ENCODE measurements around the gene SLC22A5.

The SLC22A5 gene

DNA sequence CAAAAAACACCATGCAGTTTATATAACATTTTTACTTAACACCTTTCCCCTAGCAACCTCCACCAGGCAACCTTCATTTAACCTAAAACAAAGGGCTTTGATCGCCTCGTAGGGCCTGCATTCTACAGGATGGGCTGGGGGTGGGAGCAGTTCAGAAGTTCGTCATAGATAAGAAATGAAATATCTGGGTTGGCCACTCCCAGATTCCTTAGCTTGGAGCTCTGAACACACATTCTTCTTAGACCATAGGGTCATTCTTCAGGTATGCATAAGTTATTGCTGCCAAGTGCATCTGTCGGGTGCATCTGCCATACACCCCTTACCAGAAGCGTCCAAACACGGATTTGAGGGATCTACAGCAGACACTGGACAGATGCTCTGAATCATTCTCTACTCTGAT, 4.3 kb upstream of the SLC22A5 start:
- H3K4me3 ChIP-seq (ENCODE audit: insufficient read depth, low read depth, low read length) = no peak overlapping the region
- 89 to 100% methylated on average over 6 of the region's 6 CpGs for WGBS, 2 experiments
- H3K4me1 ChIP-seq (ENCODE audit: control insufficient read depth, insufficient read depth, low read length) = no peaks in the 10 kb centered on the region
- peaks cover 14% of the 10 kb centered on the region for H3K27me3 ChIP-seq (ENCODE audit: control insufficient read depth, insufficient read depth, low read length, poor library complexity, severe bottlenecking)
- no peak overlapping the region for H3K27ac ChIP-seq (ENCODE audit: insufficient read depth, low read depth, low read length, poor library complexity, severe bottlenecking)
- H3K36me3 ChIP-seq (ENCODE audit: control insufficient read depth, insufficient read depth, low read length) = no peaks in the 10 kb centered on the region
- H3K9me3 ChIP-seq (ENCODE audit: control insufficient read depth, low read length) = no peaks in the 10 kb centered on the region

DNA sequence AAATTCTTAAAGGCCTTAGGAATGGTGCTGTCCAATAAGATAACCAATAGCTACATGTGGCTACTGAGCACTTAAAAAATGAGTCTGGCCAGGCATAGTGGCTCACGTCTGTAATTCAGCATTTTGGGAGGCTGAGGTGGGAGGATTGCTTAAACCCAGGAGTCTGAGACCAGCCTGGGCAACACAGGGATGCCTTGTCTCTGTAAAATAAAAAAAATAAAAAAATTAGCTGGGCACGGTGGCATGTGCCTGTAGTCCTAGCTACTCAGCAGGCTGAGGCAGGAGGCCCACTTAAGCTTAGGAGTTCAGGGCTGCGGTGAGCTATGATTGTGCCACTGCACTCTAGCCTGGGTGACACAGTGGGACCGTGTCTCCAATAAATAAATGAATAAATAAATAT, 1.3 kb upstream of the SLC22A5 start:
- H3K9me3 ChIP-seq (ENCODE audit: control insufficient read depth, low read length) = no peaks in the 10 kb centered on the region
- no peak overlapping the region for H3K4me3 ChIP-seq (ENCODE audit: insufficient read depth, low read depth, low read length)
- 89 to 91% methylated on average over 3 of the region's 4 CpGs for WGBS, 2 experiments
- H3K27ac ChIP-seq (ENCODE audit: insufficient read depth, low read depth, low read length, poor library complexity, severe bottlenecking) = no peak overlapping the region
- no peaks in the 10 kb centered on the region for H3K36me3 ChIP-seq (ENCODE audit: control insufficient read depth, insufficient read depth, low read length)
- no peaks in the 10 kb centered on the region for H3K4me1 ChIP-seq (ENCODE audit: control insufficient read depth, insufficient read depth, low read length)
- H3K27me3 ChIP-seq (ENCODE audit: control insufficient read depth, insufficient read depth, low read length, poor library complexity, severe bottlenecking) = peaks cover 33% of the 10 kb centered on the region

DNA sequence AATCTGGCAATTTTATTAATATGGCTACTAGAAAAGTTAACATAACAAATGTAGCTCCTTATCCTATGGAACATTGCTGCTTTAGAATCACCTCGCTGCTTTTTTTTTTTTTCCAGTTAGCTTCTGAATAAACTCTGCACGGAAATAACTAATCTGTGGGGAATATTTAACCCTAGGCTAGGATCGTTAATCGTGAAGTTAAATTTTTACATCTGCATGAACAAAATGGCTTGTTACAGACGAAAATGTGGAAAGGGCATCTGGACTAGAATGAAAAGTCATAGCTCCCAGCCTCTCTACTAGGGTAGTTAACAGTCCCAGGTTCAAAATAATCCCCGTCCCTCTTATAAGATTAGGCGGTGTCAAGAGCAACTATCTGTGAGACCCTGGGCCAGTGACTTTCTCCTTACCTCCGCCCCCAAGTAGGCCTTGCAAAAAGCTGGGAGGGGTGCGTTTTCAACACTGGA, 470 bp upstream of the SLC22A5 start:
- no peaks in the 10 kb centered on the region for H3K9me3 ChIP-seq (ENCODE audit: control insufficient read depth, low read length)
- peak overlapping the region; percentile 59 for H3K4me3 ChIP-seq (ENCODE audit: insufficient read depth, low read depth, low read length)
- no peaks in the 10 kb centered on the region for H3K36me3 ChIP-seq (ENCODE audit: control insufficient read depth, insufficient read depth, low read length)
- H3K4me1 ChIP-seq (ENCODE audit: control insufficient read depth, insufficient read depth, low read length) = no peaks in the 10 kb centered on the region
- WGBS, 2 experiments = 34 to 36% methylated on average over 9 of the region's 9 CpGs
- peaks cover 33% of the 10 kb centered on the region for H3K27me3 ChIP-seq (ENCODE audit: control insufficient read depth, insufficient read depth, low read length, poor library complexity, severe bottlenecking)
- H3K27ac ChIP-seq (ENCODE audit: insufficient read depth, low read depth, low read length, poor library complexity, severe bottlenecking) = no peak overlapping the region

DNA sequence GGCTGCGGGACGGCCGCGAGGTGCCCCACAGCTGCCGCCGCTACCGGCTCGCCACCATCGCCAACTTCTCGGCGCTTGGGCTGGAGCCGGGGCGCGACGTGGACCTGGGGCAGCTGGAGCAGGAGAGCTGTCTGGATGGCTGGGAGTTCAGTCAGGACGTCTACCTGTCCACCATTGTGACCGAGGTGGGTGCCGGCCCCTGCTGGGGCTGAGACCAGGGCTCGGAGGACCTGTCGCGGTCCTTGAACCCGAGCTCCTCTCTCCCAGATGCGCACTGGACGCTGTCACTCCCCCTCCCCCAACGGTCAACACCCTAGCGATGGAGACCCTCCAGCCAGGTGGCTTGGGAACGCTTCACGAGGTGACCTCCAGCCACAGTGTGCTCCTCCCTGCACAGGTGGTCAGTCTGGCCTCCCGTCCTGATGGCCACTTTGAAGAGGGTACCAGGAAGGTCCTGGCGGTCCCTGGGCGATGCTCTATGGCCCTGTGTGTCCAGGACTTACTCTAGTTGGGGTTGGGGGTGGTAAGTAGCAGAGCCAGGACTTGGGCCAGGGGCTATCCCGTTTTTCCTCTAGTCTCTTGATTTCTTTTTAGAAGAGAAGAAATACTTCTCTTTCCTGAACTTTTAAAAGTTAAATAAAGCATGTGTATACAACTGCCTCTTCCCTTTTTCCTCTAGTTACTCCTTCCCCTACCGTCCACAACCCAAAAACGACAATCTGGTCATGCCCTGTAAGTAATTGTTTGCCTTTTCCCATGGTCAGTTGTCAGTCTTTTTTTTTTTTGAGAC, 866 bp downstream of the SLC22A5 start:
- H3K27ac ChIP-seq (ENCODE audit: insufficient read depth, low read depth, low read length, poor library complexity, severe bottlenecking) = no peak overlapping the region

DNA sequence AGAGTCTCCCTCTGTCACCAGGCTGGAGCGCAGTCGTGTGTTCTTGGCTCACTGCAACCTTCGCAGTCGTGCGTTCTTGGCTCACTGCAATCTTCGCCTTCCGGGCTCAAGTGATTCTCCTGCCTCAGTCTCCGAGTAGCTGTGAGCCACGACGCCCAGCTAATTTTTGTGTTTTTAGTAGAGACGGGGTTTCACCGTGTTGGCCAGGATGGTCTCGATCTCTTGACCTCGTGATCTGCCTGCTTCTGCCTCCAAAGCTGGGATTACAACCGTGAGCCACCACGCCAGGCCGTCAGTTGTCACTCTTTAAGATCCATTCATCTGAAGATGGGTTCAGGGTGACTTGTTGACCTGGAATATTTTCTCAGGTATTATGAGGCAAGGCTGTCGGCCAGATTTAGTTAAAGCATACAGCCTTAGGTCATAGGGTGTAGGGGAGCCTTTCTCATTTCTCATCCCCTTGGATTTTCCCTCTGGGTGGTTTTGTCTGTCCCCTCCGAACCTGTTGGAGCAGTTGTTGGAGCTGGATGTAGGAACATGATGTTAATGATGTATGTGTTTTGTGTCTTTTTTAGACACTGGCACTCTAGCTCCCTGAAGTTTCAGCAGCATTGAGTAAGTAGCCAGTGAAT, 1.6 kb downstream of the SLC22A5 start:
- WGBS, 2 experiments = 87 to 90% methylated on average over 19 of the region's 19 CpGs
- Histone ChIP-seq H3K9me3 (ENCODE audit: control insufficient read depth, low read length) (no peaks in the 10 kb centered on the region), H3K27ac (ENCODE audit: insufficient read depth, low read depth, low read length, poor library complexity, severe bottlenecking) (no peak overlapping the region), H3K4me3 (ENCODE audit: insufficient read depth, low read depth, low read length) (no peak overlapping the region), H3K36me3 (ENCODE audit: control insufficient read depth, insufficient read depth, low read length) (no peaks in the 10 kb centered on the region), H3K4me1 (ENCODE audit: control insufficient read depth, insufficient read depth, low read length) (no peaks in the 10 kb centered on the region), H3K27me3 (ENCODE audit: control insufficient read depth, insufficient read depth, low read length, poor library complexity, severe bottlenecking) (peaks cover 33% of the 10 kb centered on the region)

More for the DNA sequence above, 866 bp downstream of the SLC22A5 start:
- WGBS, 2 experiments = 34% methylated on average over 33 to 34 of the region's 34 CpGs
- no peaks in the 10 kb centered on the region for H3K4me1 ChIP-seq (ENCODE audit: control insufficient read depth, insufficient read depth, low read length)
- H3K27me3 ChIP-seq (ENCODE audit: control insufficient read depth, insufficient read depth, low read length, poor library complexity, severe bottlenecking) = peaks cover 33% of the 10 kb centered on the region
- no peaks in the 10 kb centered on the region for H3K36me3 ChIP-seq (ENCODE audit: control insufficient read depth, insufficient read depth, low read length)
- peak overlapping the region; percentile 59 for H3K4me3 ChIP-seq (ENCODE audit: insufficient read depth, low read depth, low read length)
- H3K9me3 ChIP-seq (ENCODE audit: control insufficient read depth, low read length) = no peaks in the 10 kb centered on the region

DNA sequence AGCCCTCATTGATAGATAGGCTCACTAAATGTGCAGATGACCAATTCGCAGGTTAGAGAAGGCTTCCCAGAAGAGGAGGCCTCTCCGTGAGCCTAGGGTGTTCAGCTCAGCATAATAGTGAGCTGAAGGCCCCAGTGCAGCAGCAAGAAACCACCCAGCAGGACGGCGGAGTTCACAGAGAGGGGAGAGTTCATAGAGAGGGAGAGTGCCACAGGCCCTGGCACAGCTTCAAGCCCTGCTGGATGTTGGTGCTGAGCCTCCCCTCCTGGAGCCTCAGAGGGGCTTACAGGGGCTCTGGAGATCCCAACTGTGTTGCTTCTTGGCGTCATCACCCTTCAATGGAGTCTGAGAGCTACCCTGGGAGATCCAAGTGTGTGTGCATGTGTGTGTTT, 2.1 kb downstream of the SLC22A5 start:
- H3K36me3 ChIP-seq (ENCODE audit: control insufficient read depth, insufficient read depth, low read length) = no peaks in the 10 kb centered on the region
- H3K9me3 ChIP-seq (ENCODE audit: control insufficient read depth, low read length) = no peaks in the 10 kb centered on the region
- 85% methylated on average over 5 of the region's 5 CpGs for WGBS, 2 experiments
- H3K4me1 ChIP-seq (ENCODE audit: control insufficient read depth, insufficient read depth, low read length) = no peaks in the 10 kb centered on the region
- H3K27ac ChIP-seq (ENCODE audit: insufficient read depth, low read depth, low read length, poor library complexity, severe bottlenecking) = no peak overlapping the region
- H3K4me3 ChIP-seq (ENCODE audit: insufficient read depth, low read depth, low read length) = no peak overlapping the region
- H3K27me3 ChIP-seq (ENCODE audit: control insufficient read depth, insufficient read depth, low read length, poor library complexity, severe bottlenecking) = peaks cover 33% of the 10 kb centered on the region

- WGBS, 2 experiments = 89 to 94% methylated on average over 2 of the region's 2 CpGs
- Histone ChIP-seq H3K4me3 (ENCODE audit: insufficient read depth, low read depth, low read length) (no peak overlapping the region), H3K36me3 (ENCODE audit: control insufficient read depth, insufficient read depth, low read length) (no peaks in the 10 kb centered on the region), H3K27ac (ENCODE audit: insufficient read depth, low read depth, low read length, poor library complexity, severe bottlenecking) (no peak overlapping the region), H3K4me1 (ENCODE audit: control insufficient read depth, insufficient read depth, low read length) (no peaks in the 10 kb centered on the region), H3K9me3 (ENCODE audit: control insufficient read depth, low read length) (no peaks in the 10 kb centered on the region), H3K27me3 (ENCODE audit: control insufficient read depth, insufficient read depth, low read length, poor library complexity, severe bottlenecking) (peaks cover 33% of the 10 kb centered on the region)
These were observed 2.6 kb downstream of the SLC22A5 start for GRCh38 chr5:132372127-132372526.

DNA sequence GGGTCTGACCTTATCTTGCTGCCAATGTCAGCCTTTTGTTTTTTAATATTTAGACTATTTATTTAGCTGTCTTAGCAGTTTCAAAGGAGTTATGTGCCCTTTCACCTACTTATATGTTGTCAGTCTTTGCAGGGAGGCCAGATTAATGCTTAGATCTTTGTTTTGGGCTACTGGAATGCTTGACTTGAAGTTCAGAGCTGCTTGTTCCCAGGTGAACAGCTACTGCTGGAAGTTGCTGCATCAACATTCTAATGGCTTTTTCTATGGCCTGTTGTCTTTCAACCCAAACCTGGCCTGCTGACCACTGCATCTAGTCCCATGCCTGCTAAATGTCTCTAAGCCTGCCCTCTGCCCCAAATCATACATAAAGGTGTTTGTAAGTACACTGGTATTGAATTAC, 3.0 kb downstream of the SLC22A5 start:
- H3K27ac ChIP-seq (ENCODE audit: insufficient read depth, low read depth, low read length, poor library complexity, severe bottlenecking) = no peak overlapping the region
- no peaks in the 10 kb centered on the region for H3K9me3 ChIP-seq (ENCODE audit: control insufficient read depth, low read length)
- peaks cover 33% of the 10 kb centered on the region for H3K27me3 ChIP-seq (ENCODE audit: control insufficient read depth, insufficient read depth, low read length, poor library complexity, severe bottlenecking)
- no peaks in the 10 kb centered on the region for H3K36me3 ChIP-seq (ENCODE audit: control insufficient read depth, insufficient read depth, low read length)
- no peak overlapping the region for H3K4me3 ChIP-seq (ENCODE audit: insufficient read depth, low read depth, low read length)
- H3K4me1 ChIP-seq (ENCODE audit: control insufficient read depth, insufficient read depth, low read length) = no peaks in the 10 kb centered on the region

DNA sequence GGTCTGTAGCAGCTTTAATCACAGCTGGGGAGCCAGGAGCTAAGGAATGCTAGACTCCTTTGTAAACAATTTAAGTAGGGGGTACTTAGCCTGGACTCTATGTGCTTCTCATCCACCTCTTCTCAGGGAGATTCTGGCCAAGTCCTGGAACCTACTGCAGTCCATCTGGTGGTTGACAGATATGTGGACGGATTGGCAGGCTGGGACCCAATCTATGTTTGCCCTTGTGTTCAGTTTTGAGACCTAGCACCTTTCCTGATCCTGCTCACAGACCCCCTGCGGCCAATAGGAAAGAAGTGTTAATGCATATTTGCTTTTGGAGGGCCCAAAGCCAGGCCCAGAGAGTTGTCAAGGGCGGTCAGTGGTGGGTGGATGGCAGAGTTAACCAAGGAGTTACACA, 6.4 kb downstream of the SLC22A5 start:
- no peak overlapping the region for H3K4me3 ChIP-seq (ENCODE audit: insufficient read depth, low read depth, low read length)
- H3K36me3 ChIP-seq (ENCODE audit: control insufficient read depth, insufficient read depth, low read length) = no peaks in the 10 kb centered on the region
- no peak overlapping the region for H3K27ac ChIP-seq (ENCODE audit: insufficient read depth, low read depth, low read length, poor library complexity, severe bottlenecking)
- H3K27me3 ChIP-seq (ENCODE audit: control insufficient read depth, insufficient read depth, low read length, poor library complexity, severe bottlenecking) = peaks cover 12% of the 10 kb centered on the region
- H3K4me1 ChIP-seq (ENCODE audit: control insufficient read depth, insufficient read depth, low read length) = no peaks in the 10 kb centered on the region
- no peaks in the 10 kb centered on the region for H3K9me3 ChIP-seq (ENCODE audit: control insufficient read depth, low read length)
- WGBS, 2 experiments = 91 to 94% methylated on average over 3 of the region's 3 CpGs

DNA sequence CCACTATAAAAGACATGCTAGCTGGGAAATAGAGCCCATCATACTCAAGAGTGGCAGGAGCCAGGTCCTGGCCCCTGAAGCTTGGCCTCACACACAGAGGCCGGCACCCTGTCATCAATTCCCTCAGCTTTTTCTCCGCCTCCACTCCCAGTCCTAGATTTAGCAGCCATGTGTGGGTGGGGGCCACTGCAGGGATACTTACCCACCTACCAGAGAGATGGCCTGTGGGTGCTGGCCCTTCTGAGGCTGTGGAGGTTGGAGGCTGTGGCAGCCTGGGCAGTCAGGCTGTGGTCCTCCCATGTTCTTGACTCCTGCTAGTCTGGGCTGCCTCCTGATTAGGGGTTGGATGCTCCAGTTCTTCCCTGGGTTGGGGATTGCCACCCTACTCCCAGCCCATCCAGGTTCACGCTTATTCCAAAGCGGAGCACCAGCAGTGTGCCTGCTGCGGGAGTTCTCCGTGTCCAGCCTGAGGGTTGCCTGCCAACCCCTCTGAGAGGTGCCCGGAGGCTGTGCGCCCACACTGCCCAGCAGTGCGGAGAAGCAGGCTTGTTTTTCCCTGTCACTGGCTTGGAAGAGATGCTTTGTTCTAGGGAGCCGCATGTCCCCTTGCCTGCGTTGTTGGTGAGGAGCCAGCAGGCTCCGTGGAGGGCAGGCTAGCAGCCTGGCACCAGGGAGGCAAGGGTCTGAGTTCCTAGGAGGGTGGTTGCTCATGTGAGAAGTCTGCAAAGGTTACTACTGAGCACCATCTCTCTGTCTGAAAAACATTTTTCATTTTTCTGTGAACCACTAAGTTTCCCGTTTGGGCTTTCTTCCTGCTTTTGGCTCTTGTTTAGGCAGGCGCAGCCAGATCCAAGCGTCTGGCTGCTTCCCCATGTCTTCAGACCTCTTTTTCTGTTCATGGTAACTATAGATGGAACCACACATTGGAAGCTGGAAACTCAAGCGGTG, 7.5 kb downstream of the SLC22A5 start:
- no peak overlapping the region for H3K4me3 ChIP-seq (ENCODE audit: insufficient read depth, low read depth, low read length)
- WGBS, 2 experiments = 94 to 95% methylated on average over 16 of the region's 16 CpGs

More for the DNA sequence above, 7.5 kb downstream of the SLC22A5 start:
- H3K36me3 ChIP-seq (ENCODE audit: control insufficient read depth, insufficient read depth, low read length) = no peaks in the 10 kb centered on the region
- H3K4me1 ChIP-seq (ENCODE audit: control insufficient read depth, insufficient read depth, low read length) = no peaks in the 10 kb centered on the region
- H3K27me3 ChIP-seq (ENCODE audit: control insufficient read depth, insufficient read depth, low read length, poor library complexity, severe bottlenecking) = peaks cover 3% of the 10 kb centered on the region
- no peak overlapping the region for H3K27ac ChIP-seq (ENCODE audit: insufficient read depth, low read depth, low read length, poor library complexity, severe bottlenecking)
- no peaks in the 10 kb centered on the region for H3K9me3 ChIP-seq (ENCODE audit: control insufficient read depth, low read length)
